ENCODE measurements around the gene DHRS13.
"Not testable (repeated sequence)": the region's sequence is repeated elsewhere in the genome, so short reads cannot be mapped to it uniquely, and the experiment has no call there.

Gene DHRS13

DNA sequence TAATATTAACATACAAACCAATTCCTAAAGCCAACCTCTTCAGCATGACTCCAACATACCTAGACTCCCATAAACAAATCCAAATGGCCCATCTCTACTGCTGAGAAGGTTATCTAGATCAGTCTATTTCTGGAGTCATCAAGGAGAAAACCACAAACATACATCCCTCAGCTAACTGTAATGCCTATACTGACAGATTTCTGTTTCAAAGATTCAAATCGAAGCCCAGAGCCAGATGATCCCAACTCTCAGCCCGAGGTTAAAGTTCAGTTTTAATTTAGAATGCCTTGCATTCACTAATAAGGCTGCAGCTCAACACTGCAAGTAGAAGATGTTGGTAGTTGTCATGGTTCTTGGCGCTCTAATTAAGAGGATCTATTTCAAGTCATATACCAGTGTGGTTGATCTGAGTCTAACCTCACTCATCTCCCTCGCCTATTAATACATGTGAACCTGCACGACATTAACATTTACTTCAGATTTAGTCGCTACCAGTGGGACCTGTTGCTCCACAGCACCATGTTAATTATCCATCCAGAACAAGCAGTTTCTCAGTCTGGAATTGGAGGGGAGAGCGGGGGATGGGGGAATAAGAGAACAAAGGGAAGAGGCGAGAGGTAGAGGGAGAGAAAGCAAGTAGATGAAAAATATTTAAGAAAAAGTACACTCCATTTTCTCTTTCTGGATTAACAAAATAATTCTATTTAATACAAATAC is 33.0 kb upstream of the DHRS13 start:
- no peak for DNase-seq (ENCODE audit: low read depth in 2 of 2)

DNA sequence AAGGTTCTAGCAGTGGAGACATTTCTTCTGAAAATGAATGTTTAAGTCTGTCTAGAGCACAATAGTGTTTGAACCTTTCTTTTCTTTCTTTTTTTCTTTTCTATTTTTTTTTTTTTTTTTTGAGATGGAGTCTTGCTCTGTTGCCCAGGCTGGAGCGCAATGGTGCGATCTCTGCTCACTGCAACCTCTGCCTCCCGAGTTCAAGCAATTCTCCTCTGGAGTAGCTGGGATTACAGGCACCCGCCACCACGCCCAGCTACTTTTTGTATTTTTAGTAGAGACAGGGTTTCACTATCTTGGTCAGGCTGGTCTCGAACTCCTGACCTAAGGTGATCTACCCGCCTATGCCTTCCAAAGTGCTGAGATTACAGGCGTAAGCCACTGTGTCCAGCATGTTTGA is 31.6 kb upstream of the DHRS13 start:
- DNase-seq (ENCODE audit: low read depth in 2 of 2) = not testable (repeated sequence)

DNA sequence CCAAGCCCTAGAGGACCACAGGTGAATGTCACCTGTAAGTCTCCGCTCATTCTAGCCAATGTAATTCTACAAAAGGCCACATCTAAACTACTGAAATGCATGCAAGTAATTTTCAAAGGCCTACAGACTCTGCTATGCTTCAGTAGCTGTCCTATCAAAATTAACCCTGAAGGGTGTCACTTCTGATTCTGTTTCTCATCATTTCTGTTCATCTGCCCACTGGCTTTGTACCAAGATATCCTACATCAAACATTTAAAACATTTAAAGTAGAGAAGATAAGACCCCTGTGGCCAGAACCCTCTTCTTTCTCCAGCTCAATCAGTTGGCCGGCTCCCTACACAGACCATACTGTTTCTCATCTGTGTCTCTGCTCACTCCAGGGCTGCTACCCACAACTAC is 26.9 kb upstream of the DHRS13 start:
- DNase-seq (ENCODE audit: low read depth in 2 of 2) = no peak

- no peak for DNase-seq (ENCODE audit: low read depth in 2 of 2)
Measured at GRCh38 chr17:28928061-28928460, 25.2 kb upstream of the DHRS13 start.

- no peak for DNase-seq (ENCODE audit: low read depth in 2 of 2)
Measured at GRCh38 chr17:28926786-28927185, 23.9 kb upstream of the DHRS13 start.

GRCh38 chr17:28926366-28926765 is 23.5 kb upstream of the DHRS13 start:
- DNase-seq (ENCODE audit: low read depth in 2 of 2) = no peak

DNA sequence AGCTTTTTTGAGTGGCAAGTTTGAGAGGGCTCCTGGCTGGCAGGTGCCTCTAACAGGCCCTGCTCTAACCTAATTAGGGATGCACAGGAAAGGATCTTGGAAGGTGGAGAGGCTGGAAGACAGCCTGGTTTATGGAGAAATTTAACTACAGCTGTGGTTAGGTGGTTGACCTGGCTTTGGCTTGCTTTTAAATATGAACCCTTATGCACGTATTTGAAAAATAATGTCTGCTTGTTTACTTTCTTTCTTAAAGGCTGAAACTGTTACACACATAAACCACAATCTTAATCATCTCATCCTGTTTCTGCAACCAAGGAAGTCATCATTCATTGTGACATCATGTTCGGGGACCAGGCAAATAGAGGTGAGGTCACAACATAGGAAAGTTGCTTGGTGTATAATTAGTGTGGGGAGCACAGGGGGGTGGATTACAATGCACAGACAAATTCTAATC is 23.1 kb upstream of the DHRS13 start:
- peak; percentile 63 to 65 for DNase-seq (ENCODE audit: low read depth in 2 of 2)

- DNase-seq (ENCODE audit: low read depth in 2 of 2) = no peak
Measured at GRCh38 chr17:28920201-28920600, 17.3 kb upstream of the DHRS13 start.

- no peak for DNase-seq (ENCODE audit: low read depth in 2 of 2)
Measured at GRCh38 chr17:28918295-28918694, 15.4 kb upstream of the DHRS13 start.

- no peak for DNase-seq (ENCODE audit: low read depth in 2 of 2)
Measured at GRCh38 chr17:28917465-28917864, 14.6 kb upstream of the DHRS13 start.

DNA sequence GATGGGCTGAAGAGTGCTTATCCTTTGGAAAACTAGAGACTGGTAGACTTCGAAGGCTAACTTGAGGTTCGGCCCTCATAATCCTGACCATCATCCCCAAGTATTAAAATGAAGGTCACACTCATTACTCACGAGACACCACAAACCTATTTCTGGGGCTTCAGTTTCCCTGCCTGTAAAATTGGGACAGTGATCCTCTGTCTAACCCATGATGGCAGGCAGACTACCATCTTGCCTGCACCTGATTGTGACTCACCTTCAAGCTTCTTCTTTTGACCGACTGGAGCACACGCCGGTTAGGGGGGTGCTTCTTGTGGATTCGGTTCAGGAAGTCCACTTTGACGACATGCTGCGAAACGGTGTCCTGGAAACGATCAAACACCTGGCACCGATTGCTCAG is 14.2 kb upstream of the DHRS13 start:
- DNase-seq (ENCODE audit: low read depth in 2 of 2) = no peak

- DNase-seq (ENCODE audit: low read depth in 2 of 2) = no peak
Measured at GRCh38 chr17:28916302-28916934, 13.5 kb upstream of the DHRS13 start.

GRCh38 chr17:28912938-28913333 is 10.1 kb upstream of the DHRS13 start:
- DNase-seq (ENCODE audit: low read depth in 2 of 2) = no peak

DNA sequence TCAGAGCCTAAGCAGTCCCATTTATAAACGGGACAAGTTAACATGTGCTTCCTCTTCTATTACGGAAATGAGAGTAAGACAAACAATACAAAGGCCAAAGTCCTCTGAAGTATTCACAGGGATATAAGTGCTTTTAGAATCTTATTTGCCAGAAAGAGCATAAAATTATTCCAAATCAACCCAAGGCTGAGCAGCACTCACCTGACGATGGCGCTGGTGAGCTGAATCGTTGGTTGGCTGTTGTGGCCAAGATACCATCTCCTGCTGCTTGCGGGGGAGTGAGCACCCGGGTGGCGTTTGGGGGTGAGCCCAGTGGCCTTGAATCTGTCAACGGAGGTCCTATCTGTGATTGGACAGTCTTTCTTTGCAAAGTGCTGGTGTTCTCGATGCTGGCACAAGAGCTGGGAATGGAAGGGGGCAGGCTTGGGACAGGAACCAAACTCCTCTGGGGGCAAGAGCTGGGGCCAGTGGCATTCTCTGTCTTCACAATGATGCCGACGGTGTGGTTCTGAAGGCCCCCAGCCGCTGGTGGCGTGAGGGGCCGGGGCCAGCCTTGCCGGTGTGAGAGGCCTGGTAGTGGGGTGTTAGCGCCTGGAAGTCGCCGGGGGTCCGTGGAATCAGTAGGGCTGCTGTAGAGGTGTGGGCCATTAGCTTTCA is 9.5 kb upstream of the DHRS13 start:
- DNase-seq (ENCODE audit: low read depth in 2 of 2) = no peak

DNA sequence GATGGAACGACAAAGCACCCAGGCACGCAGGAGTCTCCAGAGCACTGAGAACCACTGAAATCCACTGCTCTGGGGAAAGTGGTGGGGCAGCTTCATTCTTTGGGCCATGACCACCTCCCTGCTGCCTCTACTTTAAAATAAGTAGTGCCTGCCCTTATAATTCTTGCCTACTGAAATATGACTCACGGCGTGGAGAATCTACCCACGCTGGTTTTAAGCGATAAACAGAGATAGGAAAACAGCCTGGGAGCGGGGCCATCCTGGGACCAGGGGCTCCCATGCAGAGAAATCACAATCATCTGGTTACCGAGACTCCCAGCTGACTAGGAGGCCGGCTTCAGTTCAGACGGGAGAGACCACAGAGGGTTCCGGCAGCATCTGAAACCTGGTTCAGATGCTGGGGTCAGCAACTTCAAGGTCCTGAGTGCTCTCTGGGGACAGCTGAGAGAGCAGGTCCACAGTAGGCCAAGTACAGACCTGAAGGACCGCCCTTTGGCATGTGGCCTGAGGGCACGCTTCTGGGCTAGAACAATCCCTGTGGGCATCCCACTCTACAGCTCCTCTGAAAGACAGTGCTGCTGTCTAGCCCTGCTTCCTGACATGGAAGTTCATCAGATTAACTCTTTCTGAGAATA is 8.6 kb upstream of the DHRS13 start:
- no peak for DNase-seq (ENCODE audit: low read depth in 2 of 2)

DNA sequence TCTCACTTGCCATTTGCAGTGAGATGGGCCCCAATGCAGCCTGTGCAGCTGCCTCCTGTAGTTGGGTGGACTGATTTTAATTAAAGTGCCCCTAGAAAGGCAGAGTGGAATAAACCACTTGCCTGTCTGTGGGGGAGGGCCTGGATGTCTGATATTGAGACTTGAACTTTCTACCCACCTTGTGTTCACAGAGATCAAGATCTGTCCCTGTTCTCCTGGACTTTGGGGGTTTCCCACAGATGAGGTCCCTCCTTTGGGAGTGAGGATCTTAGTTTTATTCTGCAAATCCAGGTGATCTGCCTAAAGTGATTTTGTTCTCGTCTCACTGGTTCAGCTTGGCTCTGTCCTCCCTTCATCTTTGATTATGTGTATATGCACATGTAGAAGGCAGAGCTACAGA is 7.7 kb upstream of the DHRS13 start:
- no peak for DNase-seq (ENCODE audit: low read depth in 2 of 2)

GRCh38 chr17:28908640-28909167 is 5.8 kb upstream of the DHRS13 start:
- peak; percentile 29 for DNase-seq (ENCODE audit: low read depth in 2 of 2)

DNA sequence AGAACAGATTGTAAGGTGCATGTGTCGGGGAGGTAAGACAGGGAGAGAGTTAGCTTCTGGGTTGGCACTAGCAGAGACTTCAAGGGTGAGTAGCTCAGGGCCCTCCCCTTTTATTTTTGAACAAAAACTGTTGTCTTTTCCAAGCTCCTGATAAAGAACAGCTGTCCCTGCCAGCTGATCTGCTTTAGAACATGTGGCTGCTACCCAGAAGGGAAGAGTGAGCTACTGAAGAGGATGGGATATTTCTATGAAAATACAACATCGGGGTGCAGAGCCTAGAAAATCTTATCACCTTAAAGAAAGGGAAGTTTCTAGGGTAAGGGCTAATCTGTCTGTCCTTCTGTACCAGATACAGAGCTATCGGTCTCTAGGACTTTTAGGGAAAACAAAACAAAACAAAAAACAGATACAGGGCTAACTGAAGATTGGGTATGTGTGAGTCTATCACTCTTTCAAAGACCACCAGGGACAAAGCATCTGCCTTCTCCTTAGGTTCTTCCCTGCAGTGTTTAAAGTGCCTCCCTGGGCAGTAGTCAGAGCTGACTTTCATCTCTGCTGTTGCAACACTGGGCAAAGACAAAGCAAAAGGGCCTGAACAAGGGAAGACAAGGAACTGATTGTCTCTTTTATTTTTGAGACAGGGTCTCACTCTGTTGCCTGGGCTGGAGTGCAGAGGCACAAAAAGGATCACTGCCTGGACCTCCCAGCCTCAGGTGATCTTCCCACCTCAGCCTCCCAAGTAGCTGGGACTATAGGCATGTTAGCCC is 5.0 kb upstream of the DHRS13 start:
- no peak for DNase-seq (ENCODE audit: low read depth in 2 of 2)

DNA sequence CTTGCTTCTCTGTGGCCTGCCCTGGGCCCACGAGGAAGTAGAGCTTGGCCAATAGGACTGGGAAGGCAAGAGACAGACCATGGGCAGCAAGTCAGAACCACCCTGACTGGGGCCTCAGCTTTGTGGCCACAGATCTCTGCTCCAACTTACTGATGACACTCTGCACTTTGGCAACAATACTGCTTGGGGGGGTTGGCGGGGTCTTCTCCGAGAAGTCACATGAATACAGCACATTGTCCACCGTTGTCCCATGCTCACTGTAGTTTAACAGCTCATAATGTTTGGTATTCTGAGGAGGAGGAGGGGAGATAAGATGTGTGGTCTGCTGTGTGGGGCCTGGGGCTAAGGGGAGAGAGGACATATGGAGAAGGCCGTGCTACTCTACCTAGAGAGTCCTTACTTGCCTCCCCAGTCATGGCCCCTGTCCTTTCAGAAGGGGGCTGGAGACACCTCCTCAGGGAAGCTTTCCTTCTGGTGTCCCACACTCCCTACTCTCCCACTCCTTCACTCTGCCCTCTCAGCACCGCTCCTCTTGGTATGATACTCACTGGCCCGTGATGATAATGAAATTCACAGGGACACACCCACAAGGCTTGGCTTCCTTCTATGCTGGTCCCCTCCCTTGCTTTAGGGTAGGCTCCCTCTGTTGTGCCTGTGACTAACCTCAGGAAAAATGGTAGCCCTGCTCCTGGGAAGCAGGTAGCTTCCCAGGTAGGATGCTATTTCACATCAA is 4.0 kb upstream of the DHRS13 start:
- DNase-seq (ENCODE audit: low read depth in 2 of 2) = no peak

GRCh38 chr17:28906276-28906675 is 3.4 kb upstream of the DHRS13 start:
- no peak for DNase-seq (ENCODE audit: low read depth in 2 of 2)

DNA sequence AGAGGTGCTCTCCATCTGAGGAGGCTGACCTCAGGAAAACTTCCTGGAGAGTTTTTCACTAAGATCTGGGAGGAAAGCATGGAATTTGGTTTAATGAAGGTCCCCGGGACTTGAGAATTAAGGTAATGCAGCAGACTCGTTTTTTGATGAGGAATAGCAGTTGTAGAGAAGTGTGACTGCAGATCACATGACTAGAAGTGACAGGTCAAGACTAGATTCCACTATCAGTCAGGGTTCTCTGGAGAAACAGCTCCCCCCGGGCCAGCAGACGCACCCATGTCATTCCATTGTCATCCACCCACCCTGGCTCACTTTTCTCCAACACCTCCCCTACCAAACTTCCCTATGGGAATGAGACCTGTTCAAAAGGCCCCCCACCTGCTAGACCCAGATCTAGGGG is 1.9 kb upstream of the DHRS13 start:
- DNase-seq (ENCODE audit: low read depth in 2 of 2) = no peak

Measured in fibroblast of skin of left quadriceps (primary cell).